CD4-positive, alpha-beta T cell (primary cell): ENCODE measurements around the gene KCNK4. TPM values are rescaled to one million over a fixed set of nuclear protein-coding genes. Genes with fewer than 3 reads are reported as not detected.
A peak's percentile ranks its signal among the peaks of the same experiment; 100 is the strongest.

Experiments used
- ATAC-seq: fragments of 200-7000 bp; cut with Tn5 transposase; one replicate; pipeline ENCODE4 v1.10.0; 2022; ENCODE audit warnings: mild to moderate bottlenecking; ENCODE audit not compliant: poor library complexity
- CTCF ChIA-PET: fragments of 350-600 bp; sonication (Branson Sonifier 250); formaldehyde crosslinking; loops from one replicate; lab custom pipeline; 2021; ENCODE audit warnings: antibody characterized with exemption, inconsistent platforms; lab: Charles Lee
- POLR2A ChIA-PET: fragments of 350-600 bp; sonication (Branson Sonifier 250); formaldehyde crosslinking; loops from one replicate; lab custom pipeline; 2021; ENCODE audit warnings: antibody characterized with exemption, inconsistent platforms; lab: Charles Lee
- DNase-seq, 14 experiments: peaks; one replicate each; pipeline ENCODE4 v3.0.0-alpha.2; 2013 to 2020; ENCODE audit warnings: mixed read lengths in 2 of 14
- H3K27ac ChIP-seq, 2 donors: one replicate each; pipeline versions ENCODE4 v1.5.1 to v1.7.0; 2013; ENCODE audit warnings: low read length in 2 of 2, low read depth in 1 of 2, mild to moderate bottlenecking in 1 of 2
- H3K27me3 ChIP-seq, 2 experiments: 1 replicate in 1 of 2; 2 replicates in 1 of 2; pipeline versions ENCODE4 v1.6.1 to v1.7.0; 2013; ENCODE audit warnings: low read length in 2 of 2, control low read depth in 1 of 2, mild to moderate bottlenecking in 1 of 2, moderate library complexity in 1 of 2; ENCODE audit not compliant: insufficient read depth in 2 of 2, control insufficient read depth in 1 of 2
- H3K36me3 ChIP-seq: one replicate; pipeline ENCODE4 v1.6.1; 2013; ENCODE audit warnings: low read length, control low read depth; ENCODE audit not compliant: insufficient read depth
- H3K4me1 ChIP-seq: one replicate; pipeline ENCODE4 v1.6.1; 2013; ENCODE audit warnings: low read length, control low read depth; ENCODE audit not compliant: insufficient read depth
- H3K4me3 ChIP-seq: one replicate; pipeline ENCODE4 v1.5.1; 2013; ENCODE audit warnings: mild to moderate bottlenecking, low read length, moderate library complexity
- H3K9me3 ChIP-seq, 2 experiments: 1 replicate in 1 of 2; 2 replicates in 1 of 2; pipeline versions ENCODE4 v1.6.1 to v1.7.0; 2013; ENCODE audit warnings: low read length in 2 of 2, mild to moderate bottlenecking in 2 of 2, control low read depth in 1 of 2, moderate library complexity in 1 of 2; ENCODE audit not compliant: control insufficient read depth in 1 of 2, insufficient read depth in 1 of 2
- H3K27ac Mint-ChIP-seq: one replicate; pipeline ENCODE4 v1.8.0; 2020; ENCODE audit warnings: mixed read lengths
- H3K27me3 Mint-ChIP-seq: one replicate; pipeline ENCODE4 v1.8.0; 2021; ENCODE audit warnings: mixed read lengths
- H3K36me3 Mint-ChIP-seq: one replicate; pipeline ENCODE4 v1.8.0; 2021; ENCODE audit warnings: low read depth, mixed read lengths
- H3K4me1 Mint-ChIP-seq: one replicate; pipeline ENCODE4 v1.8.0; 2021; ENCODE audit warnings: low read depth, mixed read lengths
- H3K4me3 Mint-ChIP-seq: one replicate; pipeline ENCODE4 v1.8.0; 2020; ENCODE audit warnings: mild to moderate bottlenecking, mixed read lengths
- H3K9me3 Mint-ChIP-seq: one replicate; pipeline ENCODE4 v1.8.0; 2020; ENCODE audit warnings: mixed read lengths
- CTCF ChIP-seq: fragments of 200-600 bp; IDR thresholded peaks from one replicate; pipeline ENCODE4 v1.8.0; 2022; ENCODE audit warnings: antibody characterized with exemption, mild to moderate bottlenecking
- intact Hi-C, 2 experiments: fragments of 100-400 bp; cut with DNase I in 1 of 2; cut with micrococcal nuclease in 1 of 2; formaldehyde crosslinking; loops; one replicate each; pipeline versions ENCODE4 v1.15.1 to v1.9.0; 2023 to 2025; cut with DNase I, micrococcal nuclease
- total RNA-seq, 174 experiments: library from RNA in 2 of 174; stranded (reverse) in 2 of 174; gene quantifications; one replicate each; pipeline ENCODE4 v1.2.3 and lab custom pipeline; 2021 to 2026

Gene KCNK4
- total RNA-seq, 2 experiments from 2014 or later, result 0.14 TPM; not detected in 1

DNA sequence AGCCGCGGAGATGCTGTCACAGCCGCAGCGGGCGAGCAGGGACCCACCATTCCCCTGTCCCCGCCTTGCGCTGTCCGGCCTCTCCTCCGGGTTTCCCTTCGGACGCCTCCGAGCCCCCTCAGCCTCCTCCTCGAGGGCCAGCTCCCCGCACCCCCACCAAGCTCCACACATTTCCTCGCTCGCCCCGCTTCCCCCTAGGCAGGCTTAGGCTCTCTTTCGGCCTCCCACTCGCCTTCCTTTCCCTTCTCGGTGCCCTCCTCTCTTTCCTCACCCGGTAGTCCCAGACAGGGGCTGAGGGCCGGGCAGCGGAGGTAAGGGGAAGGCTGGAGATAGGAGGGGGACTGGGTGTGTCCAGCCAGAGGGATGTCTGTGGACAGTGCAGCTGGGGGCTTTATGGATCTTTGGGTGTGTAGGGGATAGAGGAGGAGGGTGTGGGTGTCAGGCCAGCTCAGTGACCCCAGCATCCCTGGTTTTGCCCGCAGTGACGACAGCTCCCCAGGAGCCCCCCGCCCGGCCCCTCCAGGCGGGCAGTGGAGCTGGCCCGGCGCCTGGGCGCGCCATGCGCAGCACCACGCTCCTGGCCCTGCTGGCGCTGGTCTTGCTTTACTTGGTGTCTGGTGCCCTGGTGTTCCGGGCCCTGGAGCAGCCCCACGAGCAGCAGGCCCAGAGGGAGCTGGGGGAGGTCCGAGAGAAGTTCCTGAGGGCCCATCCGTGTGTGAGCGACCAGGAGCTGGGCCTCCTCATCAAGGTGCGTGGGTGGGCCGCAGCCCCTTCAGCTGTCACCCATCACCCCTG, 1.6 kb downstream of the KCNK4 start:
- Mint-ChIP-seq H3K27me3 (peaks cover 58% of the 10 kb centered on the region), H3K9me3 (no peaks in the 10 kb centered on the region), H3K36me3 (no peaks in the 10 kb centered on the region), H3K4me3 (peak overlapping the region; percentile 66), H3K4me1 (peaks cover 8% of the 10 kb centered on the region), H3K27ac (no peak overlapping the region)
- intact Hi-C loops, result no loop called here
- TF ChIP-seq CTCF, result no peak
- CTCF ChIA-PET, result interaction anchor here (1.0 kb wide), 1 partner anchor 21 kb away, joined by 3 read pairs; no protein-coding TSS in a partner anchor
- Histone ChIP-seq H3K27me3 (peaks cover 57 to 69% of the 10 kb centered on the region in 2 experiments), H3K27ac (no peak overlapping the region), H3K4me3 (peak overlapping the region; percentile 25), H3K9me3 (peaks cover 0 to 10% of the 10 kb centered on the region in 2 experiments), H3K36me3 (peaks cover 3% of the 10 kb centered on the region), H3K4me1 (peaks cover 22% of the 10 kb centered on the region)
- POLR2A ChIA-PET, result interaction anchor here (0.7 to 2.5 kb wide), 4 partner anchors 12 to 86 kb away, joined by 3 to 7 read pairs (median 4); partner anchors contain the start of genes FERMT3, PRDX5 and TRMT112
- no peak for DNase-seq
- peak; percentile 12 for ATAC-seq

GRCh38 chr11:64294774-64295173, 3.7 kb downstream of the KCNK4 start:
- H3K27me3 ChIP-seq, result peaks cover 77 to 88% of the 10 kb centered on the region in 2 experiments
- Mint-ChIP-seq H3K9me3 (no peaks in the 10 kb centered on the region), H3K4me1 (peaks cover 13% of the 10 kb centered on the region), H3K27ac (no peak overlapping the region), H3K4me3 (no peak overlapping the region), H3K36me3 (no peaks in the 10 kb centered on the region), H3K27me3 (peaks cover 77% of the 10 kb centered on the region)
- TF ChIP-seq CTCF, result no peak
- peaks cover 34% of the 10 kb centered on the region for H3K4me1 ChIP-seq
- DNase-seq (no peak), ATAC-seq (no peak)
- ChIA-PET POLR2A (no interaction called here), CTCF (interaction anchor here (1.0 kb wide), 1 partner anchor 90 kb away, joined by 5 read pairs; no protein-coding TSS in a partner anchor)
- no peak overlapping the region for H3K4me3 ChIP-seq
- H3K27ac ChIP-seq, result no peak overlapping the region
- intact Hi-C loops, result no loop called here
- H3K36me3 ChIP-seq, result no peaks in the 10 kb centered on the region
- peaks cover 0 to 13% of the 10 kb centered on the region in 2 experiments for H3K9me3 ChIP-seq

- H3K4me1 Mint-ChIP-seq, result peaks cover 19% of the 10 kb centered on the region
- no peaks in the 10 kb centered on the region for H3K9me3 Mint-ChIP-seq
- Histone ChIP-seq H3K4me3 (no peak overlapping the region), H3K27ac (no peak overlapping the region), H3K27me3 (peaks cover 79 to 92% of the 10 kb centered on the region in 2 experiments), H3K36me3 (no peaks in the 10 kb centered on the region), H3K4me1 (peaks cover 44% of the 10 kb centered on the region), H3K9me3 (peaks cover 0 to 22% of the 10 kb centered on the region in 2 experiments)
- DNase-seq, result no peak
- H3K36me3 Mint-ChIP-seq, result no peaks in the 10 kb centered on the region
- ATAC-seq, result no peak
- peaks cover 81% of the 10 kb centered on the region for H3K27me3 Mint-ChIP-seq
- ChIA-PET POLR2A (no interaction called here), CTCF (interaction anchor here (1.4 kb wide), 1 partner anchor 24 kb away, joined by 3 read pairs; no protein-coding TSS in a partner anchor)
- no peak overlapping the region for H3K27ac Mint-ChIP-seq
- TF ChIP-seq CTCF, result no peak
- intact Hi-C loops, result no loop called here
- H3K4me3 Mint-ChIP-seq, result no peak overlapping the region
Measured at GRCh38 chr11:64295760-64296159, 4.7 kb downstream of the KCNK4 start.
